GM21515 (cell line): ENCODE data around the gene HPD.
A peak's percentile ranks its signal among the peaks of the same experiment; 100 is the strongest.
"Not testable (repeated sequence)": the region's sequence is repeated elsewhere in the genome, so short reads cannot be mapped to it uniquely, and the experiment has no call there.

ENCODE experiments used
- ATAC-seq: cut with Tn5 transposase; IDR thresholded peaks from one replicate; pipeline ENCODE4 v1.9.1; 2021; ENCODE audit not compliant: unreplicated experiment

Gene HPD

GRCh38 chr12:121858662-121859572 is at the start of gene HPD:
Gene HPD (minus strand): TSS chr12:121858859. CDS start chr12:121858823, 36 bp downstream.
- no peak for ATAC-seq

GRCh38 chr12:121905746-121906145 is 47.1 kb upstream of the HPD start:
- no peak for ATAC-seq

GRCh38 chr12:121903202-121903601 is 44.5 kb upstream of the HPD start:
- no peak for ATAC-seq

GRCh38 chr12:121899590-121899989 is 40.9 kb upstream of the HPD start:
- ATAC-seq: no peak

GRCh38 chr12:121898287-121898686 is 39.6 kb upstream of the HPD start:
- ATAC-seq: no peak

GRCh38 chr12:121894633-121895032 is 36.0 kb upstream of the HPD start:
- ATAC-seq: no peak

- no peak for ATAC-seq
Measured at GRCh38 chr12:121893961-121894460, 35.4 kb upstream of the HPD start.

- ATAC-seq: no peak
Measured at GRCh38 chr12:121892673-121893561, 34.3 kb upstream of the HPD start.

- not testable (repeated sequence) for ATAC-seq
Measured at GRCh38 chr12:121889661-121890060, 31.0 kb upstream of the HPD start.

GRCh38 chr12:121889274-121889624 is 30.6 kb upstream of the HPD start:
- ATAC-seq: no peak

GRCh38 chr12:121888478-121889273 is 30.0 kb upstream of the HPD start, which contains the start of gene PSMD9:
Gene PSMD9 (plus strand): TSS chr12:121888790. CDS start chr12:121888857, 67 bp downstream.
- peak; percentile 87 for ATAC-seq

GRCh38 chr12:121888083-121888477 is 29.4 kb upstream of the HPD start:
- ATAC-seq: no peak

GRCh38 chr12:121885129-121885528 is 26.5 kb upstream of the HPD start:
- not testable (repeated sequence) for ATAC-seq

- no peak for ATAC-seq
Measured at GRCh38 chr12:121883315-121883660, 24.6 kb upstream of the HPD start.

GRCh38 chr12:121876080-121876447 is 17.4 kb upstream of the HPD start:
- not testable (repeated sequence) for ATAC-seq

GRCh38 chr12:121875582-121875981 is 16.9 kb upstream of the HPD start:
- ATAC-seq: no peak

GRCh38 chr12:121874071-121874470 is 15.4 kb upstream of the HPD start:
- ATAC-seq: no peak

GRCh38 chr12:121873216-121873569 is 14.5 kb upstream of the HPD start:
- ATAC-seq: no peak

GRCh38 chr12:121872546-121873215 is 14.0 kb upstream of the HPD start:
- no peak for ATAC-seq

GRCh38 chr12:121871467-121871866 is 12.8 kb upstream of the HPD start:
- no peak for ATAC-seq
